Activated T-cell treated with anti-CD3 and anti-CD28 coated beads for 24 hours (primary cell): ENCODE measurements around the gene LGALS7.
"Not testable (repeated sequence)": the region's sequence is repeated elsewhere in the genome, so short reads cannot be mapped to it uniquely, and the experiment has no call there.

Source experiments
- DNase-seq: peaks from one replicate; pipeline ENCODE4 v3.0.0-alpha.2; 2020; ENCODE audit warnings: low read depth

LGALS7 gene

GRCh38 chr19:38799104-38799503, 25.8 kb upstream of the LGALS7 start:
- DNase-seq: no peak

GRCh38 chr19:38797781-38798180, 24.5 kb upstream of the LGALS7 start:
- DNase-seq: not testable (repeated sequence)

- no peak for DNase-seq
Measured at GRCh38 chr19:38796154-38796553, 22.8 kb upstream of the LGALS7 start.

- no peak for DNase-seq
Measured at GRCh38 chr19:38795549-38795948, 22.2 kb upstream of the LGALS7 start.

- DNase-seq: no peak
Measured at GRCh38 chr19:38793671-38794070, 20.4 kb upstream of the LGALS7 start.

- no peak for DNase-seq
Measured at GRCh38 chr19:38793177-38793576, 19.9 kb upstream of the LGALS7 start.

GRCh38 chr19:38792250-38793111, 19.2 kb upstream of the LGALS7 start:
- peak; percentile 9 for DNase-seq

GRCh38 chr19:38791451-38792064, 18.2 kb upstream of the LGALS7 start:
- not testable (repeated sequence) for DNase-seq

GRCh38 chr19:38790507-38791403, 17.4 kb upstream of the LGALS7 start:
- DNase-seq: not testable (repeated sequence)

GRCh38 chr19:38788478-38789243, 15.3 kb upstream of the LGALS7 start, which contains the start of gene LGALS7B:
LGALS7B (plus strand) TSS chr19:38789200; CDS start chr19:38789227, 27 bp downstream.
- DNase-seq: no peak

GRCh38 chr19:38786572-38787265, 13.4 kb upstream of the LGALS7 start:
- DNase-seq: no peak

GRCh38 chr19:38786061-38786460, 12.7 kb upstream of the LGALS7 start:
- DNase-seq: not testable (repeated sequence)

GRCh38 chr19:38785187-38785699, 11.9 kb upstream of the LGALS7 start:
- no peak for DNase-seq

GRCh38 chr19:38784224-38784623, 10.9 kb upstream of the LGALS7 start:
- no peak for DNase-seq

GRCh38 chr19:38782212-38782611, 8.9 kb upstream of the LGALS7 start:
- DNase-seq: not testable (repeated sequence)

- DNase-seq: no peak
Measured at GRCh38 chr19:38781058-38781457, 7.7 kb upstream of the LGALS7 start.

GRCh38 chr19:38780443-38780842, 7.1 kb upstream of the LGALS7 start:
- no peak for DNase-seq

GRCh38 chr19:38778733-38779132, 5.4 kb upstream of the LGALS7 start:
- DNase-seq: no peak

- DNase-seq: no peak
Measured at GRCh38 chr19:38774181-38774950, 1.0 kb upstream of the LGALS7 start.

GRCh38 chr19:38771569-38771968, 1.7 kb downstream of the LGALS7 start:
- not testable (repeated sequence) for DNase-seq
